GM21447 (cell line): Measurements from ENCODE around the gene PROX2.

Experiments used
- ATAC-seq: cut with Tn5 transposase; IDR thresholded peaks from one replicate; pipeline ENCODE4 v1.9.1; 2021; ENCODE audit not compliant: unreplicated experiment

The PROX2 gene

DNA sequence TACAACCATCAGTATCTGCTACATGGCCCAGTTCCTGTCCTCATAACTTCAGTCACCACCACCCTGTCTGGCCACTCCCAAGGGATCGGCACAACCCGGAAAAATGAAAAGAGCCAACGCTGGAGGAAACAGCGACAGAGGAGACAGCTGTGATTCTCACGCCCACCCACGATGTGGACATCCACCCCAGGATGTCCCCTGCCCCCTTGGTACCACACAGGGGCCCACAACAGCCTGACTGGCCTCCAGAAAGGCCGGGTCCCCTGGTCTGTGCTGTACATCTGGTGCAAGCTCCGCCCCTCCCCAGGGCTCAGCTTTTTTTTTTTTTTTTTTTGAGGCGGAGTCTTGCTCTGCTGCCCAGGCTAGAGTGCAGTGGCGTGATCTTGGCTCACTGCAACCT lies 34.6 kb upstream of the PROX2 start:
- no peak for ATAC-seq

DNA sequence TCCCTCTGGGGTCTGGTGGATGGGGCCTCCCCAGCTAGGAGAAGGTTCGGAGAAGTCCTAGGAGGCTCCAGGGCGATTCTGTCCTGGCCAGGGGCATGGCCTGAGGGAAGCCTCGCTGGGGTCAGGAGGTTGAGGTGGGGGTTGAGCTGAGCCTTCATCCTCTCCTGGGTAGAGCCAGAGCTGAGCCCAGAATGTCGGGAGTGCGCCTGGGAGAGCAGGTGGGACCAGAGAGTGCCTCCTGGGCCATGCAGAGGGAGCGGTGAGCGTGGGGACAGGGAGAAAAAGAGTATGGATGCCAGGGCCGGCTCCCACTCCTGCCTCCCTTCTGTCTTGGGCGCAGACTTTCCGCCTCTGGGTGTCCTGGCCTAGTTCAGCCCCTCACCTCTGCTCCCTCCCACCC lies 34.0 kb upstream of the PROX2 start:
- no peak for ATAC-seq

DNA sequence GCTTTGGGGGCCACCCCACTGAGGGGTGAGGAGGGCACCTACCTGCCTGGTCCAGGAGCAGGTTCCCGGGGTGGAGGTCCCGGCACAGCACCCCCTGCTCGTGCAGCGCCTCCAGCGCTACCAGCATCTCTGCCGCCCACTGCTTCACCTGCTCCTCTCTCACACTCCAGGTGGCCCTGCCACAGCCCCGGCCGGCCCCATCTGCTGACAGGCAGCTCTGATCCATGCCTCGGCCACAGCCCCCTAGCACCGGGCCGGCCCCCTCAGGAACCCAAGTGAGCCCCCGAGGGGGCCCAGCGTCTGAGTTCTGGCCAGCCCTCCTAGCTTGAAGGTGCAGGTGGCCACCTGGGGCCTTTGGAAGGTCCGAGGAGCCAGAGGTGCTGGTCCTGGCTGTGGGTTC lies 33.6 kb upstream of the PROX2 start:
- no peak for ATAC-seq

DNA sequence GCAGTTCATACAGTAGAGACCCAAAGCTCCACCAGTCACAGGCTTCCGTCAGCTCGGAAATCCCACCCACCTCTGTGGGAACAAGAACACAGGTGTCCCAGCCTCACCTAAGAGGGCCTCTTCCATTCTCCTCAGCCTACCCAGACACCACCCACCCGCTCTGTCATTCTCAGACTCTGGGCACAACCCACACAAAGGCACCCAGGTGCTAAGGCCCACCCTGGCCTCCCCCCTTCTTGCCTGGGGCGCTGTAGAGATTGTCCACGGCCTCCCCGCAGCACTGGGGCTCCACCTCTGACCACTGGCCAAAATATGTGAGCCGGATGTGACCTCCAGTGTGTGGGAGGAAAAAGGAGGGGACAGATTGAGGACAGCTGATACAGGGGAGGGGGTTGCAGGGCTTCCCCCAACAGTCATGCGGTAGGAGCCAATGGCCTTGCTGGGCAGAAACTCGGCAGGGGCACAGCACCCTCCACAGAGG lies 33.0 kb upstream of the PROX2 start:
- no peak for ATAC-seq

DNA sequence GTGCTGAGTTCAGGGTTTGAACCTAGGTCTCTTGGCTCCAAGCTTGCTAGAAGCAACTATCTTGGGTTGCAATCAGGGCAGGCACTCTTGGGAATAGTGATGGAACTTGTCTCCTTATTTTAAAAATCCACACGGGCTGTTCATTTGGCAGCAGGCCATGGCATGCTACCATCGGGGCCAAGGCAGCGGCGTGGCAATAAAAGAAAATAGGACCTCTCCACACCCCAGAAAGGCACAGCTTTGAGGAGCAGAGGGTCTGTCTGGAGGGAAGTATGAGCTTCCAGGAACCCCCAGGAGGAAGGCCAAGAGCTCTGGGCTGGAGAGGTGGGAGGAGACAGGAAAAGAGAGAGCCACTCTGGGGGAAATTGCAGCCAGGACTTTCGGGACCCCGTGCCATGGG lies 31.8 kb upstream of the PROX2 start:
- ATAC-seq, result no peak

DNA sequence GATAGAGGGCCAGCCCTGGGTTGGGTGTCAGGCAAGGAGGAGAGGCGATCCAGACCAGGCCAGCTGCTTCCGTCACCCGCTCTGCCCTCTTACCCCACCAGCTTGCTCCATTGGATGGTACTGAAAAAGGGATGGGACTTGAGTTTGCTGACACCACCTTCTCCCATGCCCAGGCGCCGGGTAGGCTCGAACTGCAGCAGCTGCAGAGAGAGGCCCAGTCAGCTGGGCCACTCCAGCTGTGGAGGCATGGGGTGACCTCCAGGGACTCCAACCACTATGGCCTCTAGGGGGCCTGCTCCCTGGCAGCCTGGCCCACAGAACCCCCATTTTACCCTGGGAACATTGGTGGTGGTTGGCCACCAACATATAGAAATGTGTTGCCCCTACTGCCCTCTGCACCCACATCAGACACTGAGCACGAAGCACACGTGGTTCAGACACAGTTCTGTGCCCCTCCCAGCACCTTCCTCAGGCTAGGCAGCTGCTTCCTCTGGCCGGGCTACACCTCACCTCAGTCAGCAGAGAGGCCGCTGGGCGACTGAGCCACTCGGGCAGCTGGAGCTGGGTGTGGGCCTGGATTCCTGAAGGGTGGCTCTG lies 31.1 kb upstream of the PROX2 start:
- ATAC-seq, result no peak

DNA sequence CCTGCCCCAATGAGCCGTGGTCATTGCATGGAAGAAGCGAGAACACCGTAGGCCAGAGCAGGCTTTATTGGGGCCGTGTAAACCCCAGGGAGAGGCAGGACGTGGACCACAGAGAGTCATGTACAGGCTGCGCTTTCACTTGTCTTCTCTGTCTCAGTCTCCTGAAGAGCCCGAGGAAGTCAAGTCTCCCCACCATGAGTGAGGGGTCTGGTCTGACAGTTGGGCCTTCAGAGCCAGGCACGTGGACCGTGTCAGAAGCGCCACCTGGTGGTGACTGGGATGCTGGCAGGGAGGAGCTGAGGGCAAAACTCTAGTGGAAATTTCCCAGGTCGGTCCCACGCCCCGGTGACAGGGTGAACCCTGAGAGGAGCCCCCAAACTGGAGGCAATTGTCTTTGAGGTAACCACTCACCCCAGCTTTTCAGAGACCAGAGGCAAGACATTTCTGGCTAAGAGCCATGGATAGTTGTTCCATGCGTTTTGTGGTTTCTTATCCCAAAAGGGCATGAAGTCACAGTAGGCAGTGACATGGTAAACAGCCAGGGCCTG lies 29.7 kb upstream of the PROX2 start:
- ATAC-seq, result no peak

DNA sequence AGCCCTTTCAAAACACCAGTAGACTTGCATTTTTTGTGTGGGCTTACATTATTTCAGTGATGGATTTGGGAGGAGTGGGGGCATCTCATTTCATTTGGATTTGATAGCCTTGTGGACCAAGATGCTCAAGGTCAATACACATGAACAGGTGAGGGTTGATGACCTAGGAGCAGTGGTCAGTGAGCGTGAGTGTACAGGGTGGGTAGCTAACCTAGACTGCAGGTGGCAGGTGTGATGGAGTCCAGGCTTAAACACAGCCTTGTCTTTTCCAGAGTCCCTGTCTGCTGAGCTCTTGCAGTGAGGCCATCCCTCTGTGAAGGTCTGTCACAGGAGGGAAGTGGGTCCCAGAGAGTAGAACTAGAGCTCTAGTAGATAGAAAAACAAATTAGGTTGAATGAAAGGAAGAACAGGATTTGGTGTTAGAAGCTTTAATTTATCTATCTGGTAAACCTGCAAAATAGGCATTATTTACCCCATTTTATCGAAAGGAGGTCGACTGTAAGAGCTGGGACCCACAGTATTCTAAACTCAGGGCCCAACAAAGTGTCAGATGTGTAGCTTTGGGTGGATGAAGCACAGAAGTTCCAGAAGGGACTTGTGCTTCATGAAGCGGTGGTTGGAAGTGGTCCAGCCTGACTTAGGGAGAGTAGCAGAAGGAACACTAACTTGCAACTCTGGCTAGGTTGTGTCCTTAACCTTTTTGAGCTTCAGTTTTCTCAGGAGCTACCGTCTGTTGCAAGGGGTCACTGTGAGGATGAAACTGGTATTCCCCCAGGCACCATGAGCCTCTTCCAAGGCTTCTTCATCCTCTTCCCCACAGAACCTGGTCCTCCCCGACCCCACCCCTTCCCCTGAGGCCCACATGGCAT lies 28.9 kb upstream of the PROX2 start:
- ATAC-seq, result no peak

DNA sequence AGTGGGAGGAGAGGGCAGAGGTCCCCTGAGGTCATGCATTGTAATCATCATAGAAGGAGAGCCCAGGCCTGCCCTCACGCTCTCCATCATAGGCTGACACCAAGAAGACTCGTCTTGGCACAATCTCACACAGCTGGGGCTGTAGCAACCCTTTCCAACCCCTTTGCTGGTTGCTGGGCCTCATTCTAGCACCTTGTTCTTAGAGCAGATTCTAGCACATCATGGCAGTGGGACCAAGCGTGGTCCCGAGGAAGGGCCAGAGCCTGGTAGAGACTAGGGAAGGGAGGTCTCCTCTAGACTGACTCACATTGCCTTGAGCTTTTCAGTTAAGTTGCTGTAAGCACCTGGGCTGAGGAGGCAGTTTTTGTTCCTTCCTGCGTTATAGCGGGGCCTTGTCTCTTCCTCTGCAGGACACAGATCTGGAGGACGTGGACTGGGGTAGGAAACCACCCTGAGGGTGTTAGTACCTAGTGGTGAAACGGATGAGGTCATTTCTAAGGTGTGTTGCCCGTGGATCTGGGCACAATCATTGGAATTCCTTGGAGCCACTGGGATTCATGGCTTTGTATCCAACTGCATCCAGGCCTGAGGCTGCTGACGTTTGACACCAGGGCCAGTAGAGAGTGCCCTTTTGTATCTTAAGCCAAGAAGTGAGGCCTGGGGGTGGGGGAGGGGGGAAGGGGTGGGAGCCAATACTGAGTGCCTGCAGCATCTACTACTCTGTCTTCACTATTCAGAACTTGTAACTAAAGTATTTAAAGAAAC lies 27.2 kb upstream of the PROX2 start:
- ATAC-seq, result no peak

DNA sequence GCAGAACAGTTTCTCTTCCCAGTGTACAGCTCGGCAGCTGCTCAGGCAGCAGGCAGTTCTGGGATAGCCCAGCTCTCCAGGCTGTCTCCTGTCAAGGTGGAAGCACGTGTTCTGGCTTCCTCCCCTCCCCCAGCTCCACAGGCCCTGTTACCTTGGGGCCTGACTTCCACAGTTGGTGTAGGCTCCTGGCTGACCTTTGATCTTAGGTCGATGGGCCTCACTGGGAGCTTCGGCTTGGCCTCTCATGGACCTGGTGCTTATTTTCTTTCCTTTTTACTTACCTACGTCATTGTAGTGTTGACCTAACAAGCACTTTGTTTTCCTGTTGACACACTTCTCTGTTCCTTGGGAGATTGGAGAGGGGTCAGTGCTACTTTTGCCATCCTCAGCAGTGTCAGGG lies 22.7 kb upstream of the PROX2 start:
- no peak for ATAC-seq

DNA sequence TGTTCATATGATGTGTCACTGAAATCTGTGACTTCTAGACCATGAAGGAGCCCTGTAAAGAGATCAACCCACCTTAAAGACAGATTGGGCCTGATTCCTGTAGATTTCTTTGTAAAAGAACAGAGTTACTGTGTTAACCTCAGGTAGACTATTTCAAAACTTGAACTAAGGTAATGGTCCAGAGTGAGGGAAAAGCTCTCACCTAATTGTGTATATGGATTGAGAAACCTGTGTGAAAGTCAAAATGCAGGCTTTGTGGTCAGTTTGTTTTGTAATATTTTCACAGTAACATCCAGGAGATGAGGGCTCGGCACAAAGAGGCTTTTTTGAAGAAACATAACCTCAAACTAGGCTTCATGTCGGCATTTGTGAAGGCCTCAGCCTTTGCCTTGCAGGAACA lies 22.1 kb upstream of the PROX2 start:
- ATAC-seq, result no peak

DNA sequence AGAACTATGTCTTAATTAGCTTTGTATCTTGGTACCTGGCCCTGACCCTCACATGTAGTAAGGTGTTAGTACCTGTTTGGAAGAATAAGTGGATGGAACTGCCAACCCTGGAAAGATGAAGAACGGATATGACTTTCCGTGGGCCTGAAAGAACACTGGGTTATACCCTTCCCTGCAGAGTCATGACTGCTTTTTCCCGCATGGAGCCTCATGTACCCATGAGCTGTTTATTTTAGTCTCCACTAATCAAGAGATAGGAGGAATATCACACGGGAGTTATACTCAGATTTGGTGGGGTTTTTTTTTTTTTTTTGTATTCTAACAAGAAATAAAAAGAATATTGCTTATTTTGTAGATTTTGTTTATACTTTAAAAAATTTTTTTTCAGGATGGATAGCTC lies 21.7 kb upstream of the PROX2 start:
- no peak for ATAC-seq

DNA sequence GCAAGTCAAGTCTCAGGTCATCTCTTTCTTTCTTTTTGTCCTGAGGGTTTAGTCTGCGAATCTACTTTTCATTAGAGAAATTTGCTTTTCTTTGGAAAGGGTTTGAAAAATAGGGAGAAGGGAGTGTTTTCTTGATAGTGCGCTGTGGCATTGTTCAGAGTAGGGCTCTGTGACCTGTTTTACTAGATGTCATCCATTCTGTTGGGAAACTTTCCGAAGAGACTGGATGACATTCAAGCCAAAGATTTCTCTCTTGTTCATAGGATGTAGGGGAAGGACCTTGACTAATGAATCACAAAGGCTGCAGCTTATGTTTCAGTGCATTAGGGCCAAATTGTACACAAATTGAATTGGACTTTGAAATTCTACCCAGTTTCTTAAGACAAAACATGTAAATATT lies 20.5 kb upstream of the PROX2 start:
- no peak for ATAC-seq

DNA sequence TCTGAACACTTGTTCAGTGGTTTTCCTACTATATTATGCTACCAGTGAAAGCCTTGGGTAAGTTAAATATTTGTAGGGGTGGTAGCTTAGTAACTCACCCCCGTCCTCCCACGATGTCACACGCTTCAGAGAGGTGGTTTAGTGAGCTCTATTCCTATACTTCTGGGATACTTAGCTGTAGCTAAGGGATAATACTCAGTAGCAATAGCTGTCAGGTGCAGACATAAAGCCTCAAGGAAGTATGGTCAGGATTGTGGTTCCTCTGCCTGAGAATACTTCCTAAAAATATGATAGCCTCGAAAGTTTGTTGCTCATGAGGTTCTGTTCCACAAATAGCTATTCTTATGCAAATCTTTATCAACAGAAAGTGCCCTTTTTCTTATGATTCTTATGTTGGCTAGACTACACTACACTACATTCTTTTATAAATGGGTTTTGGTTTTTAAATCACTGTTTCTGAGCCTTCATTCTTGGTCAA lies 17.7 kb upstream of the PROX2 start:
- peak; percentile 73 for ATAC-seq

DNA sequence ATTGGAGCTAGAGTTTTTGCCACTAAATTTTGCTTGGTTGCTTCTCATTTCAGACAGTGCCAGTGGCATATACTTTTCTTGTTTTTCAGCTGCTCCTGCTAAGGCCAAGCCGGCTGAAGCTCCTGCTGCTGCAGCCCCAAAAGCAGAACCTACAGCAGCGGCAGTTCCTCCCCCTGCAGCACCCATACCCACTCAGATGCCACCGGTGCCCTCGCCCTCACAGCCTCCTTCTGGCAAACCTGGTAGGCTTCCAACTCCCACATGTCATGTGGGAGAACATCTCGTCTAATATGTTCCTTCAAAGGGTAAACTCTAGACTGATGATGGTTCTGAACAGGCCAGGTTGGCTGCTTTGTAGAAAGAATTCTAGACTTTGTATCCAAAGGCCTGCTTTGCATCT lies 16.8 kb upstream of the PROX2 start:
- ATAC-seq, result no peak

DNA sequence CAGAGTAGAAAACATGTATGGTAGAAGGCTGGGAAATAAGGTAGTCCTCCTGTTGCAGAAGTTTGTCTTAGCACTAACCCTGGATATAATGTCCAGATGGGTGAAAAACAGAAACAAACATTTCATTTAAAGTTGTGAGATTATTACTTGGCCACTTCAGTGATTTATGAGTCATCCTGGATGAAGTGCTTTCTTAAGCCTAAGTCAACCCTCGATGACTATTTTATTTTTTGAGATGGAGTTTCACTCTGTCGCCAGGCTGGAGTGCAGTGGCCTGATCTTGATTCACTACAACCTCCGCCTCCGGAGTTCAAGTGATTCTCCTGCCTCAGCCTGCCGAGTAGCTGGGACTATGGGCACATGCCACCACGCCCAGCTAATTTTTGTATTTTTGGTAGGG lies 15.9 kb upstream of the PROX2 start:
- no peak for ATAC-seq

DNA sequence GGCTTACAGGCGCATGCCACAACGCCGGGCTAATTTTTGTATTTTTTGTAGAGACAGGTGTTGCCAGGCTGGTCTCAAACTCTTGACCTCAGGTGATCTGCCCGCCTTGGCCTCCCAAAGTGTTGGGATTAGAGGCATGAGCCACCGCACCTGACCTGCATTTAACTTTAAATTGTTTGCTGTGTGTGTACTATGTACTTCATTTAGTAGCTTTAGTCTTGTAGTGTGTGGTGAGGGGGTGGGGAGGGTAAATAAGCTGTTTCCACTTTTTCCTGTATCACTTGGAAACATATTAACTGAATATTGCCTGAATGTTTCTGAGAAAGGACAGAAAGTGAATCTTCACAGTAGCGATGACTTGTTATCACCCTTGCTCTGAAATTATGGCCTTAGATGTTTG lies 14.3 kb upstream of the PROX2 start:
- ATAC-seq, result no peak

DNA sequence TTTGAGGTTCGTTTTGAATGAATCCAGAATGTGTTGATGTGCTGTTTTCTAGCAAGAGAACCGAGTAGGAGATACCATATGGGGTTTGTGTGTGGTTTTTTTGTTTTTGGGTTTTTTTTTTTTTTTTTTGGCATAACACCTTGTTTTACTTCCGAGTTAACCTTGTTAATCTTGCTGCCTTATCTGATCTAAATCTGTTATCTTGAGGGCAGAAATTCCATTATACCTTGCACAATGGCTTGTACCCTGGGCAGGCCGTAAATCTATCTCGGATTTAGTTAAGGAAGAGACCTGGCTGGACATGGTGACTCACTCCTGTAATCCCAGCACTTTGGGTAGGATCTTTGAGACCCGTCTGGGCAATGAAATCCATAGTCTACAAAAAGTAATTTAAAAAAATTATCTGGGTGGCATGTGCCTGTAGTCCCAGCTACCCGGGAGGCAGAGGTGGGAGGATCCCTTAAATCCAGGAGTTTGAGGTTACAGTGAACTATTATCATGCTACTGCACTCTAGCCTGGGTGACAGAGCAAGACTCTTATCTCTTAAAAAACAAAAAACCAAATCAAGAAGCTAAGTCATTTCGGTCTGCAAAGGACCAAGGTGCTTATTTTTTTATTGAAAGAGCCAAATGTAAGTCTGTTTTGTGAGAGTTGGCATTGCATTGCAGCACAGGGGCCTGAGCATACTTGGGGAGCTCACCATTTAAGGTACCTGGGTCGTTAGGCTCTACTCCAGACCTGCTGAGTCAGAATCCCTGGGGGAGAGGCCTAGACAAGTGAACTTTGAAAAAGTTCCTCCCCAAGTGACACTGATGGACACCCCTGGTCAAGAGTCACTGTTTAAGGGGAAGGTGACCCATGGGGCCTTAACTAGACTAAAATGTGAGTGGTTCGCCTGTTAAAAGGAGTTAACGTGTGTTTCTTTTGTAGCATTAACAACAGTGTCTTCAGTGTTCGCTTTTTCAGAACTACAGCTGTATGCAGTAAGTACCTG lies 12.5 kb upstream of the PROX2 start:
- ATAC-seq, result no peak

DNA sequence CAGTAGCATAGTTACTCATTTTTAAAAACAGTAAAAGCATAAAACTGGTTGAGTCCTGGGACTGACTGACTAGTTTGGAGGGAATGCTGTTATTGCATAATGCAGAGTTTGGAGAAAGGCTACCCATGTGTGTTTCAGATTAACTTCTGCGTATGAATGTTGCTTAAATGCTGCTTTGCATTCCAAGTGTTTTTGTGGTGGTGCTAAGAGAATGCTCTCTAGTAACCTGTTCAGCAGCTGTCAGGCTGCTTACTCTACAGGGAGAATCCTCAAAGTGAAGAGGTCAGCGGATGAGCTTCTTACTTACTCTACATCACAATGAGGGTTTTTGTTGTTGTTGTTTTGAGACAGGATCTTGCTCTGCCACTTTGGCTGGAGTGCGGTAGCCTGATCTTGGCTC lies 10.1 kb upstream of the PROX2 start:
- no peak for ATAC-seq
